Astrocyte (in vitro differentiated cells and primary cell): ENCODE measurements around the gene TBC1D14.

ENCODE experiments used
- CTCF ChIP-seq: IDR thresholded peaks from 2 replicates; pipeline ENCODE4 v1.5.1; 2011; ENCODE audit warnings: low read depth, mild to moderate bottlenecking, inconsistent platforms, low read length, moderate library complexity; ENCODE audit not compliant: insufficient read depth
- EZH2 ChIP-seq: IDR thresholded peaks from 2 replicates; pipeline ENCODE4 v1.6.1; 2012; ENCODE audit warnings: mild to moderate bottlenecking, low read length, inconsistent platforms; ENCODE audit not compliant: insufficient read depth

GRCh38 chr4:6996481-6996880, 86.9 kb downstream of the TBC1D14 start:
- TF ChIP-seq CTCF (no peak), EZH2 (no peak)
